ENCODE measurements around the gene HLA-DQA1.

- TF ChIP-seq CTCF (IDR thresholded peaks at IDR 0.05): no peak
- no peak for TF ChIP-seq POLR2A (IDR thresholded peaks at IDR 0.05)
These were observed 21.2 kb upstream of the HLA-DQA1 start for GRCh38 chr6:32615885-32616532.
